ENCODE measurements around the gene MTHFD1L.

DNA sequence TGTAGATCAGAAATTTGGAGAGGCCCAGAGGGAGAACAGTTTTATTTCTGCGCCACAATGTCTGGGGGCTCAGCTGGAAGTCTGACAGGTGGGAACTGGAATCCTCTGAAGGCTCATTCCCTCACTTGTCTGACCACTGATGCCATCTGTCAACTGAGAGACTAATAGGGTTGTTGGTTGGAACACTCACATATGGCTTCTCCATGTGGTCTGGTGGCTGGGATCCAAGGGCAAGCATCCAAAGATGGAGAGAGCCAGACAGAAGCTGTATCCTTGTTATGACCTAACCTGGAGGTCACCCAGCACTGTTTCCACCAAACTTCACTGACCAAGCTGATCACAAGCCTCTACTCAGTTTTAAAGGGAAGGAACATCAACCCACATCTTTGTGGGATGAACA lies 256.4 kb downstream of the MTHFD1L start:
- TF ChIP-seq CHD2 (IDR thresholded peaks at IDR 0.05; ENCODE audit: low read length, partially characterized antibody): no peak
- TF ChIP-seq, protein P1, sequence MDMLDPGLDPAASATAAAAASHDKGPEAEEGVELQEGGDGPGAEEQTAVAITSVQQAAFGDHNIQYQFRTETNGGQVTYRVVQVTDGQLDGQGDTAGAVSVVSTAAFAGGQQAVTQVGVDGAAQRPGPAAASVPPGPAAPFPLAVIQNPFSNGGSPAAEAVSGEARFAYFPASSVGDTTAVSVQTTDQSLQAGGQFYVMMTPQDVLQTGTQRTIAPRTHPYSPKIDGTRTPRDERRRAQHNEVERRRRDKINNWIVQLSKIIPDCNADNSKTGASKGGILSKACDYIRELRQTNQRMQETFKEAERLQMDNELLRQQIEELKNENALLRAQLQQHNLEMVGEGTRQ (IDR thresholded peaks at IDR 0.05): no peak
- TF ChIP-seq, protein P2, sequence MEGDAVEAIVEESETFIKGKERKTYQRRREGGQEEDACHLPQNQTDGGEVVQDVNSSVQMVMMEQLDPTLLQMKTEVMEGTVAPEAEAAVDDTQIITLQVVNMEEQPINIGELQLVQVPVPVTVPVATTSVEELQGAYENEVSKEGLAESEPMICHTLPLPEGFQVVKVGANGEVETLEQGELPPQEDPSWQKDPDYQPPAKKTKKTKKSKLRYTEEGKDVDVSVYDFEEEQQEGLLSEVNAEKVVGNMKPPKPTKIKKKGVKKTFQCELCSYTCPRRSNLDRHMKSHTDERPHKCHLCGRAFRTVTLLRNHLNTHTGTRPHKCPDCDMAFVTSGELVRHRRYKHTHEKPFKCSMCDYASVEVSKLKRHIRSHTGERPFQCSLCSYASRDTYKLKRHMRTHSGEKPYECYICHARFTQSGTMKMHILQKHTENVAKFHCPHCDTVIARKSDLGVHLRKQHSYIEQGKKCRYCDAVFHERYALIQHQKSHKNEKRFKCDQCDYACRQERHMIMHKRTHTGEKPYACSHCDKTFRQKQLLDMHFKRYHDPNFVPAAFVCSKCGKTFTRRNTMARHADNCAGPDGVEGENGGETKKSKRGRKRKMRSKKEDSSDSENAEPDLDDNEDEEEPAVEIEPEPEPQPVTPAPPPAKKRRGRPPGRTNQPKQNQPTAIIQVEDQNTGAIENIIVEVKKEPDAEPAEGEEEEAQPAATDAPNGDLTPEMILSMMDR (IDR thresholded peaks at IDR 0.05): no peak
- no peak for TF ChIP-seq RAD21 (conservative IDR thresholded peaks at IDR 0.05 in 1 of 2, IDR thresholded peaks at IDR 0.05 in 1 of 2)
- no peak for TF ChIP-seq JUN (IDR thresholded peaks at IDR 0.05)
- TF ChIP-seq EP300 (IDR thresholded peaks at IDR 0.05): no peak
- no peak for TF ChIP-seq RCOR1 (IDR thresholded peaks at IDR 0.05; ENCODE audit: low read depth, low read length)
- no peak for TF ChIP-seq ZNF302 (CRISPR knock-in tag; IDR thresholded peaks at IDR 0.05)
- TF ChIP-seq POLR2A (IDR thresholded peaks at IDR 0.05; ENCODE audit: low read length): no peak
- TF ChIP-seq, protein P3, sequence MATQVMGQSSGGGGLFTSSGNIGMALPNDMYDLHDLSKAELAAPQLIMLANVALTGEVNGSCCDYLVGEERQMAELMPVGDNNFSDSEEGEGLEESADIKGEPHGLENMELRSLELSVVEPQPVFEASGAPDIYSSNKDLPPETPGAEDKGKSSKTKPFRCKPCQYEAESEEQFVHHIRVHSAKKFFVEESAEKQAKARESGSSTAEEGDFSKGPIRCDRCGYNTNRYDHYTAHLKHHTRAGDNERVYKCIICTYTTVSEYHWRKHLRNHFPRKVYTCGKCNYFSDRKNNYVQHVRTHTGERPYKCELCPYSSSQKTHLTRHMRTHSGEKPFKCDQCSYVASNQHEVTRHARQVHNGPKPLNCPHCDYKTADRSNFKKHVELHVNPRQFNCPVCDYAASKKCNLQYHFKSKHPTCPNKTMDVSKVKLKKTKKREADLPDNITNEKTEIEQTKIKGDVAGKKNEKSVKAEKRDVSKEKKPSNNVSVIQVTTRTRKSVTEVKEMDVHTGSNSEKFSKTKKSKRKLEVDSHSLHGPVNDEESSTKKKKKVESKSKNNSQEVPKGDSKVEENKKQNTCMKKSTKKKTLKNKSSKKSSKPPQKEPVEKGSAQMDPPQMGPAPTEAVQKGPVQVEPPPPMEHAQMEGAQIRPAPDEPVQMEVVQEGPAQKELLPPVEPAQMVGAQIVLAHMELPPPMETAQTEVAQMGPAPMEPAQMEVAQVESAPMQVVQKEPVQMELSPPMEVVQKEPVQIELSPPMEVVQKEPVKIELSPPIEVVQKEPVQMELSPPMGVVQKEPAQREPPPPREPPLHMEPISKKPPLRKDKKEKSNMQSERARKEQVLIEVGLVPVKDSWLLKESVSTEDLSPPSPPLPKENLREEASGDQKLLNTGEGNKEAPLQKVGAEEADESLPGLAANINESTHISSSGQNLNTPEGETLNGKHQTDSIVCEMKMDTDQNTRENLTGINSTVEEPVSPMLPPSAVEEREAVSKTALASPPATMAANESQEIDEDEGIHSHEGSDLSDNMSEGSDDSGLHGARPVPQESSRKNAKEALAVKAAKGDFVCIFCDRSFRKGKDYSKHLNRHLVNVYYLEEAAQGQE (IDR thresholded peaks at IDR 0.05): no peak
- TF ChIP-seq FOSL2 (IDR thresholded peaks at IDR 0.05): no peak
- no peak for TF ChIP-seq FOSL2 (CRISPR knock-in tag; IDR thresholded peaks at IDR 0.05)
